Hematopoietic multipotent progenitor cell treated with erythropoietin and hydrocortisone succinate and interleukin-3 and kit ligand, for 17 days (in vitro differentiated cells): ENCODE measurements around the gene TAL1.

Source experiments
- DNase-seq: peaks from one replicate; pipeline ENCODE4 v3.0.0-alpha.2; 2015; ENCODE audit warnings: low spot score

The TAL1 gene

GRCh38 chr1:47229886-47230691 lies 1.9 kb downstream of the TAL1 start:
- peak; percentile 71 for DNase-seq

- peak; percentile 85 for DNase-seq
Observed at GRCh38 chr1:47229031-47229885, 2.8 kb downstream of the TAL1 start.

GRCh38 chr1:47228644-47229030 lies 3.4 kb downstream of the TAL1 start:
- DNase-seq = peak; percentile 73

GRCh38 chr1:47227341-47228232 lies 4.4 kb downstream of the TAL1 start:
- DNase-seq = peak; percentile 80

- DNase-seq = peak; percentile 85
Observed at GRCh38 chr1:47226839-47227215, 5.2 kb downstream of the TAL1 start.

GRCh38 chr1:47226121-47226838 lies 5.7 kb downstream of the TAL1 start:
- peak; percentile 81 for DNase-seq

- peak; percentile 56 for DNase-seq
Observed at GRCh38 chr1:47225430-47226100, 6.5 kb downstream of the TAL1 start.

- DNase-seq = peak; percentile 78
Observed at GRCh38 chr1:47224676-47225399, 7.2 kb downstream of the TAL1 start.

GRCh38 chr1:47223921-47224675 lies 7.9 kb downstream of the TAL1 start:
- no peak for DNase-seq

GRCh38 chr1:47223174-47223920 lies 8.7 kb downstream of the TAL1 start:
- no peak for DNase-seq

- no peak for DNase-seq
Observed at GRCh38 chr1:47222476-47222875, 9.5 kb downstream of the TAL1 start.

GRCh38 chr1:47219590-47220220 lies 12.3 kb downstream of the TAL1 start:
- no peak for DNase-seq

- no peak for DNase-seq
Observed at GRCh38 chr1:47219001-47219400, 13.0 kb downstream of the TAL1 start.

- DNase-seq = peak; percentile 53
Observed at GRCh38 chr1:47216278-47217059, 15.6 kb downstream of the TAL1 start.

GRCh38 chr1:47215713-47216112 lies 16.3 kb downstream of the TAL1 start:
- DNase-seq = peak; percentile 48

- peak; percentile 51 for DNase-seq
Observed at GRCh38 chr1:47214549-47214948, 17.5 kb downstream of the TAL1 start.

- peak; percentile 74 for DNase-seq
Observed at GRCh38 chr1:47213230-47213963, 18.6 kb downstream of the TAL1 start.
